Ishikawa (cell line): ENCODE data around the gene NKD1.

ENCODE experiments used
- EP300 ChIP-seq: IDR thresholded peaks from 2 replicates; pipeline ENCODE4 v1.6.1; 2012; ENCODE audit warnings: borderline replicate concordance
- FOXM1 ChIP-seq: IDR thresholded peaks from 2 replicates; pipeline ENCODE4 v1.6.1; 2012; ENCODE audit warnings: low read depth, borderline replicate concordance
- RAD21 ChIP-seq: IDR thresholded peaks from 2 replicates; pipeline ENCODE4 v1.6.1; 2012; ENCODE audit warnings: low read depth
- TAF1 ChIP-seq: IDR thresholded peaks from 2 replicates; pipeline ENCODE4 v1.6.1; 2012; ENCODE audit warnings: low read depth, mild to moderate bottlenecking
- TF ChIP-seq, protein P1 (sequence below): IDR thresholded peaks from 2 replicates; pipeline ENCODE4 v1.6.1; 2012; ENCODE audit warnings: low read depth, mild to moderate bottlenecking
- TF ChIP-seq, protein P2 (sequence below): IDR thresholded peaks from 2 replicates; pipeline ENCODE4 v1.6.1; 2012

DNA sequence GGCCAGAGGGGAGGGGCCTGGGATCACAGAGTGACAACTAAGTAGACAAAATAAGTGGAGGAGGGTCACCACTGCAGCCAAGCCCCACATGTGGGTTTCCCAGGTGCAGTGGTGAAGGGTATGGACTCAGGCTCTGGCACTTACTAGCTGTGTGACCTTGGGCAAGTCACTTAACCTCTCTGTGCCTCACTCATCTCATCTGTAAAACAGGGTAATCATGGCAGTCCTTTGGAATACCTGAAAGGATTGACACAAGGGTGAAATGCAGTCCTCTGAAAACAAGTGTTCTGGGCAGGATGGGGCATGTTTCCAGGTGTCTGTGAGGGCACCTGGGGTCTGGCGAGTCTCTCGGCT lies 55.8 kb downstream of the NKD1 start:
- TF ChIP-seq TAF1 (no peak), FOXM1 (no peak), RAD21 (no peak), EP300 (no peak)
- TF ChIP-seq, protein P1, sequence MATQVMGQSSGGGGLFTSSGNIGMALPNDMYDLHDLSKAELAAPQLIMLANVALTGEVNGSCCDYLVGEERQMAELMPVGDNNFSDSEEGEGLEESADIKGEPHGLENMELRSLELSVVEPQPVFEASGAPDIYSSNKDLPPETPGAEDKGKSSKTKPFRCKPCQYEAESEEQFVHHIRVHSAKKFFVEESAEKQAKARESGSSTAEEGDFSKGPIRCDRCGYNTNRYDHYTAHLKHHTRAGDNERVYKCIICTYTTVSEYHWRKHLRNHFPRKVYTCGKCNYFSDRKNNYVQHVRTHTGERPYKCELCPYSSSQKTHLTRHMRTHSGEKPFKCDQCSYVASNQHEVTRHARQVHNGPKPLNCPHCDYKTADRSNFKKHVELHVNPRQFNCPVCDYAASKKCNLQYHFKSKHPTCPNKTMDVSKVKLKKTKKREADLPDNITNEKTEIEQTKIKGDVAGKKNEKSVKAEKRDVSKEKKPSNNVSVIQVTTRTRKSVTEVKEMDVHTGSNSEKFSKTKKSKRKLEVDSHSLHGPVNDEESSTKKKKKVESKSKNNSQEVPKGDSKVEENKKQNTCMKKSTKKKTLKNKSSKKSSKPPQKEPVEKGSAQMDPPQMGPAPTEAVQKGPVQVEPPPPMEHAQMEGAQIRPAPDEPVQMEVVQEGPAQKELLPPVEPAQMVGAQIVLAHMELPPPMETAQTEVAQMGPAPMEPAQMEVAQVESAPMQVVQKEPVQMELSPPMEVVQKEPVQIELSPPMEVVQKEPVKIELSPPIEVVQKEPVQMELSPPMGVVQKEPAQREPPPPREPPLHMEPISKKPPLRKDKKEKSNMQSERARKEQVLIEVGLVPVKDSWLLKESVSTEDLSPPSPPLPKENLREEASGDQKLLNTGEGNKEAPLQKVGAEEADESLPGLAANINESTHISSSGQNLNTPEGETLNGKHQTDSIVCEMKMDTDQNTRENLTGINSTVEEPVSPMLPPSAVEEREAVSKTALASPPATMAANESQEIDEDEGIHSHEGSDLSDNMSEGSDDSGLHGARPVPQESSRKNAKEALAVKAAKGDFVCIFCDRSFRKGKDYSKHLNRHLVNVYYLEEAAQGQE = no peak
- TF ChIP-seq, protein P2, sequence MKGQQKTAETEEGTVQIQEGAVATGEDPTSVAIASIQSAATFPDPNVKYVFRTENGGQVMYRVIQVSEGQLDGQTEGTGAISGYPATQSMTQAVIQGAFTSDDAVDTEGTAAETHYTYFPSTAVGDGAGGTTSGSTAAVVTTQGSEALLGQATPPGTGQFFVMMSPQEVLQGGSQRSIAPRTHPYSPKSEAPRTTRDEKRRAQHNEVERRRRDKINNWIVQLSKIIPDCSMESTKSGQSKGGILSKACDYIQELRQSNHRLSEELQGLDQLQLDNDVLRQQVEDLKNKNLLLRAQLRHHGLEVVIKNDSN = no peak
